ENCODE data around the gene FGD4. TPM values are rescaled to one million over a fixed set of nuclear protein-coding genes. Genes with fewer than 3 reads are reported as not detected.

Gene FGD4
- total and polyA plus RNA-seq, 2 donors (not counting 3 experiments of a cell fraction or from before 2014, with no cell fraction given): 6.6 to 44.7 TPM

GRCh38 chr12:32357601-32358249 lies 41.6 kb upstream of the FGD4 start:
- Histone ChIP-seq H2AFZ (ENCODE audit: low read depth, low read length) (no peak overlapping the region), H3K4me2 (ENCODE audit: insufficient read depth, low read length) (no peak overlapping the region), H3K27me3 (ENCODE audit: control insufficient read depth in 2 of 2, insufficient read depth in 2 of 2, low read length in 2 of 2) (no peaks in the 10 kb centered on the region), H3K27ac (ENCODE audit: insufficient read depth, low read depth, low read length) (no peak overlapping the region), H3K9me1 (replicated peaks; ENCODE audit: control insufficient read depth, extremely low read depth, insufficient read depth, low read length) (no peaks in the 10 kb centered on the region), H3K4me3 (replicated peaks in 1 of 3; ENCODE audit: insufficient read depth in 1 of 3, low read depth in 1 of 3, low read length in 3 of 3) (no peak overlapping the region), H3K9me3 (replicated peaks; ENCODE audit: control insufficient read depth, insufficient read depth, low read length) (no peaks in the 10 kb centered on the region), H3K9ac (replicated peaks; ENCODE audit: extremely low read depth, insufficient read depth, low read length) (no peak overlapping the region), H3K79me2 (ENCODE audit: control insufficient read depth, insufficient read depth, low read length) (no peaks in the 10 kb centered on the region), H4K20me1 (replicated peaks; ENCODE audit: control insufficient read depth, extremely low read depth, insufficient read depth, low read length) (no peaks in the 10 kb centered on the region), H3K36me3 (ENCODE audit: control insufficient read depth in 2 of 2, extremely low read depth in 1 of 2, insufficient read depth in 2 of 2, low read length in 2 of 2) (no peaks in the 10 kb centered on the region), H3K4me1 (ENCODE audit: control insufficient read depth, extremely low read depth, insufficient read depth, low read length) (no peaks in the 10 kb centered on the region)
- DNase-seq (ENCODE audit: low read depth, low spot score) (no peak), FAIRE-seq (no peak)
- no TSS peak for BruUV-seq (replicated peaks)
- POLR2A ChIA-PET: no interaction called here
- dilution Hi-C loops (cut with MboI; ENCODE audit: extremely low pct_ligation_motif_present, low sequenced_read_pairs): no loop called here
- TF ChIP-seq MAX (IDR thresholded peaks at IDR 0.05; ENCODE audit: insufficient read depth, insufficient read length) (no peak), CTCF (IDR thresholded peaks at IDR 0.05; ENCODE audit: extremely low read depth in 1 of 2, insufficient read depth in 1 of 2, low read depth in 1 of 2, low read length in 2 of 2) (no peak), GATA2 (IDR thresholded peaks at IDR 0.05; ENCODE audit: insufficient read depth, insufficient read length, low read depth, low read length) (no peak), POLR2AphosphoS5 (IDR thresholded peaks at IDR 0.05; ENCODE audit: insufficient read depth, low read depth, low read length) (no peak), FOS (IDR thresholded peaks at IDR 0.05; ENCODE audit: borderline replicate concordance, insufficient read depth, low read length) (no peak), MYC (IDR thresholded peaks at IDR 0.05; ENCODE audit: low read depth, low read length) (no peak), POLR2A (IDR thresholded peaks at IDR 0.05; ENCODE audit: low read depth, low read length) (no peak), EZH2 (IDR thresholded peaks at IDR 0.05; ENCODE audit: borderline replicate concordance, low read depth, low read length, severe bottlenecking) (no peak), JUN (IDR thresholded peaks at IDR 0.05; ENCODE audit: borderline replicate concordance, insufficient read depth, insufficient read length, low read depth) (no peak)
- intact Hi-C loops (cut with micrococcal nuclease): no loop called here
- CTCF ChIA-PET: no interaction called here

All from endothelial cell of umbilical vein (primary cell).